ENCODE measurements around the gene C12orf76. TPM values are rescaled to one million over a fixed set of nuclear protein-coding genes. Genes with fewer than 3 reads are reported as not detected.

Gene C12orf76
- total and polyA plus RNA-seq, 9 of the 15 experiments (the other 6 are each of a cell fraction or from before 2014, with no cell fraction given), result 6.3 to 38.6 (median 12.3) TPM

DNA sequence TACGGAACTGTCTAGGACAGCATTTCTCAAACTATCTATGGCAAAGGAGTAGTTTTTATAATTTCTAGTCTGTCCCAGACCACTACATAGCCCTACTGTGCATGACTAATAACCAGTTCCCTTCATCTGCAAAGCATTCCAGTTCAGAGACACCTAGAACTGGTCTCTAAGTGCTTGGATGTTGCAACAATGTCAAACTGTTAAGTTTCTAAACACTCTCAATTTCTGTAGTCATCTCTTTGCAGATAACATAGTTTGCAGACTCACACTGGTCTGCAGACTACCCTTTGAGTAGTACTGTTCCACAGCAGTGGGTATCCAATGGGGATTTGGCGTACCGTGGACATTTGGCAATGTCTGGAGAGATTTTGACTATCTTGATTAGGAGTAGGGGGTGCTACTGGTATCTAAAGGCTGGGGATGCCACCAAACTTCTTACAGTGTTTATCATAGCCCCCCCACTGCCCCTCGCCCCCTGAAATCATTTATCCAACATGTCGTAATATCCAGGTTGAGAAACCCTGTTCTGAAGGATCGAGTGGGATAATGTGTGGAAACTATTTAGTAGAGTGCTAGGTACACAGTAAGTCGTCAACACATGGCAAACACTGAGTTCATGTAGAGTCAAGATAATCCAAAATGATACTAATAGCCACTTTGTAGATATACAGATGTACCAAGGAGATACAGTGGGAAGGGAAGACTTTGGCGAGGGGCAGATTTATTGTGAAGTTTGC is 1.7 kb downstream of the C12orf76 start (continued):
- TF ChIP-seq JUND (IDR thresholded peaks at IDR 0.05; ENCODE audit: borderline replicate concordance, low read depth, low read length) (no peak), JUND (tag; IDR thresholded peaks at IDR 0.05; ENCODE audit: borderline replicate concordance, low read depth, low read length) (0 out of 3 replicates have a peak, but pooled peaks have one; percentile 19), RBM15 (IDR thresholded peaks at IDR 0.05; ENCODE audit: insufficient read depth, low read length) (no peak), ZNF583 (CRISPR knock-in tag; IDR thresholded peaks at IDR 0.05) (no peak), MAFG (tag; conservative IDR thresholded peaks at IDR 0.05) (peak; percentile 59), NR4A1 (CRISPR knock-in tag; IDR thresholded peaks at IDR 0.05) (no peak), NR4A1 (tag; IDR thresholded peaks at IDR 0.05) (no peak), ZNF436 (CRISPR knock-in tag; IDR thresholded peaks at IDR 0.05) (no peak), ZNF586 (CRISPR knock-in tag; conservative IDR thresholded peaks at IDR 0.05) (no peak), TCF3 (CRISPR knock-in tag; IDR thresholded peaks at IDR 0.05) (peak; percentile 14; the same call in 1 of the 2 replicates), ZNF253 (CRISPR knock-in tag; conservative IDR thresholded peaks at IDR 0.05) (no peak), ZC3H11A (IDR thresholded peaks at IDR 0.05; ENCODE audit: low read depth, low read length) (no peak), BCOR (IDR thresholded peaks at IDR 0.05) (no peak)
- TF ChIP-seq, protein P1, sequence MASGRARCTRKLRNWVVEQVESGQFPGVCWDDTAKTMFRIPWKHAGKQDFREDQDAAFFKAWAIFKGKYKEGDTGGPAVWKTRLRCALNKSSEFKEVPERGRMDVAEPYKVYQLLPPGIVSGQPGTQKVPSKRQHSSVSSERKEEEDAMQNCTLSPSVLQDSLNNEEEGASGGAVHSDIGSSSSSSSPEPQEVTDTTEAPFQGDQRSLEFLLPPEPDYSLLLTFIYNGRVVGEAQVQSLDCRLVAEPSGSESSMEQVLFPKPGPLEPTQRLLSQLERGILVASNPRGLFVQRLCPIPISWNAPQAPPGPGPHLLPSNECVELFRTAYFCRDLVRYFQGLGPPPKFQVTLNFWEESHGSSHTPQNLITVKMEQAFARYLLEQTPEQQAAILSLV (tag; IDR thresholded peaks at IDR 0.05), result 0 out of 2 replicates have a peak, but pooled peaks have one; percentile 18
- TF ChIP-seq, protein P2, sequence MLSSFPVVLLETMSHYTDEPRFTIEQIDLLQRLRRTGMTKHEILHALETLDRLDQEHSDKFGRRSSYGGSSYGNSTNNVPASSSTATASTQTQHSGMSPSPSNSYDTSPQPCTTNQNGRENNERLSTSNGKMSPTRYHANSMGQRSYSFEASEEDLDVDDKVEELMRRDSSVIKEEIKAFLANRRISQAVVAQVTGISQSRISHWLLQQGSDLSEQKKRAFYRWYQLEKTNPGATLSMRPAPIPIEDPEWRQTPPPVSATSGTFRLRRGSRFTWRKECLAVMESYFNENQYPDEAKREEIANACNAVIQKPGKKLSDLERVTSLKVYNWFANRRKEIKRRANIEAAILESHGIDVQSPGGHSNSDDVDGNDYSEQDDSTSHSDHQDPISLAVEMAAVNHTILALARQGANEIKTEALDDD (IDR thresholded peaks at IDR 0.05), result peak; percentile 30; the same call in 1 of the 2 replicates
- TF ChIP-seq, protein P3, sequence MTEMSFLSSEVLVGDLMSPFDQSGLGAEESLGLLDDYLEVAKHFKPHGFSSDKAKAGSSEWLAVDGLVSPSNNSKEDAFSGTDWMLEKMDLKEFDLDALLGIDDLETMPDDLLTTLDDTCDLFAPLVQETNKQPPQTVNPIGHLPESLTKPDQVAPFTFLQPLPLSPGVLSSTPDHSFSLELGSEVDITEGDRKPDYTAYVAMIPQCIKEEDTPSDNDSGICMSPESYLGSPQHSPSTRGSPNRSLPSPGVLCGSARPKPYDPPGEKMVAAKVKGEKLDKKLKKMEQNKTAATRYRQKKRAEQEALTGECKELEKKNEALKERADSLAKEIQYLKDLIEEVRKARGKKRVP (CRISPR knock-in tag; IDR thresholded peaks at IDR 0.05), result 0 out of 2 replicates have a peak, but pooled peaks have one; percentile 5
- TF ChIP-seq, protein P4, sequence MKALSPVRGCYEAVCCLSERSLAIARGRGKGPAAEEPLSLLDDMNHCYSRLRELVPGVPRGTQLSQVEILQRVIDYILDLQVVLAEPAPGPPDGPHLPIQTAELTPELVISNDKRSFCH (CRISPR knock-in tag; IDR thresholded peaks at IDR 0.05), result no peak
- TF ChIP-seq, protein P4 (tag; IDR thresholded peaks at IDR 0.05), result no peak

Data from K562 (cell line).